ENCODE results near the gene ADNP2.
"Not testable (repeated sequence)": the region's sequence is repeated elsewhere in the genome, so short reads cannot be mapped to it uniquely, and the experiment has no call there.

Gene ADNP2

DNA sequence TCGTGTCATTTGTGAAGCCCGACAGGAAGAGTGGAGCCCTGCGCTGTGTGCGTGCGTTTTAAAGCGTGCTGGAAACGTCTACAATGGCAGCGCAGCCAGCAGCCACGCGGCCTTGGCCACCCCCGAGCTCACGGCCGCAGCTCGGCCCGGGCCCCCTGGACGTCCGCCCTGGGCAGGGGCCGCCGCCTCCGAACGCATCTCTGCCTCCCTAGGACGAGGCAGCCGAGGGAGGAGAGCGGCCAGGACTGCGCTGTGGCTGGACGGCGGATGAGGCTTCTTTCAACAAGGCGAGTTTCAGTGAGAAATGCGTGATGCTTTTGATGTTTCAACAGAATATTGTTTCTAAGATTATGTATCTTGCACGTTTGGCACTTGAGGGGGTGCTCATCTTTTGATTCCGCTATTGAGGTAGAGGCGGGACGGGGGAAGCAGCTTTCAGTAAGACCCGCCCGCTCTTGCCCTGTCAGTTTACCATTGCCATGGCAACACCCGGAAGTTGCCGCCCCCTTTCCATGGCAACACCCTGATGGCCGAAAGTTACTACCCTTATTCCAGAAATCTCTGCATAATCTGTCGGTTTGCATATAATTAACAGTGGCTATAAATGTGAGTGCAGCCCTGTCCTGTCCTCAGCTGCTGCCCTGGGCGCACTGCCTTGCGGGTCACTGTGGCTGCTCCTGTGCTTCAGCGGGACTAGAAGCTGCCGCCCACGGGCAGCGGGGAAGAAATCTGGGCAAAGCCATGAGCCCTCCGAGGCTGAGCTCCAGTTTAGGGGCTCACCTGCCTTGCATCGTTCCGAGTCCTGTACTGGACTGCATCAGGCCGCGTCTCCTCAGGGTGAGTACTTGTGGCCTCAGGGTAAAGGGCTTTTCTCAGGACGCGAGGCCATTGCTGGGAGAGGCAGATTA lies 38.6 kb downstream of the ADNP2 start:
- peak; percentile 81 to 85 for DNase-seq

DNA sequence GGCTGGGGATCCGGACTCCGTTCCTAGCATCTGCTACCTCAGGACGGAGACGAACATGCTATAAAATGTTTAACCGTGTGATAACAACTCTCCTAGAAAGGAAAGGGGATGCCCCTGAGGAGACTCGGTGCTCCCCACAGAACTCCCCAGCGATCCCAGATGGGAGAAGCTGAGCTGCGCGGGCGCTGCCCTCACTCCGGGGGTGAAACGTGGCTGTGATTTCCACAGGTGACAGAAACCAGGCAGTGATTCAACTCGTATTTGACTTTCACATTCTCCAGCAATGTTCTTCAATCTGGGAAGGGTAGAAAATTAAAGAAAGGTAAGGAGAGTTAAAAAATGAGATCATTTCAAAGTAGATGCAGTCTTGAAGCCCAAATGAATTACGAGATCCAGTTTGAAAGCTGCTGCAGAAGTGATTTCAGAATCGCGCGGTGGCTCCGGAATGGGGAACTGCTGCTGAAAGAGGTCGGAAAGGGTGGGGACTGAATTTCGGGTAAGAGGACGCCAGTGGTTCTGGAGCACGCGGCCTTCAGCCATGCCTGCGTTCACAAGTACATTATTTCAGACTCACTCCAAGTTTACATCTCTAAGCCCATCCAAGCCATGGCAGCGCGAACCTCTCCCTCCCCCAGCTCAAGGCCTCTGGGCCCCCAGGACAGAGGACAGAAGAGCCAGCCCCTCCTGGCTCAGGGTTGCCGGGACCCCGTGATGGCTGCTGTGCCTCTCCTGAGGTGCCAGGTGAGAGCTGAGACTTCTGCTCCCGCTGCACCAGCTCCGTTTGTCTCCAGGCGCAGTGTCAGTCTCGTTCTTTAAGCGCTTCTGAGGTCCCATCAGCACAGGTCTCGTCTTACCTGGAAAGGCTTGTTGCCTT lies 39.5 kb downstream of the ADNP2 start:
- DNase-seq = no peak

GRCh38 chr18:80149667-80150066 lies 40.6 kb downstream of the ADNP2 start:
- no peak for DNase-seq

DNA sequence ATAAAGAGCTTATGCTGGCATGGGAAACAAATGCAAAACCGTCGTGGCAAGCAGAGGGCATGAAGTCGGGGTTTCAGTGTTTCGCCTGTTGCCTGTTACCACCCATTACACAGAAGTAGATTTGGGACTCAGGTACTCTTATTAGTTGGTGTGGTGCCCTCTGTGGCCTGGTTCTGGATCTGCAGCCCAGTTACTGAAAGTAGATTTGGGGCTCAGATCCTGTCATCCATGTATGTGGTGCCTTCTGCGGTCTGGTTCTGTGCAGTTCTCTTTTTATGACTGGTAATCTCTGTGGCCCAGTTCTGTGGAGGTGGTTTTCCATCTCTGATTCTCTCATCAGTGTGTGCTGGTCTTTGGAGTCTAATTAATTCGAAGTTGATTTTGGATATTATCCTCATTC lies 45.2 kb downstream of the ADNP2 start:
- DNase-seq = peak; percentile 35 to 50

DNA sequence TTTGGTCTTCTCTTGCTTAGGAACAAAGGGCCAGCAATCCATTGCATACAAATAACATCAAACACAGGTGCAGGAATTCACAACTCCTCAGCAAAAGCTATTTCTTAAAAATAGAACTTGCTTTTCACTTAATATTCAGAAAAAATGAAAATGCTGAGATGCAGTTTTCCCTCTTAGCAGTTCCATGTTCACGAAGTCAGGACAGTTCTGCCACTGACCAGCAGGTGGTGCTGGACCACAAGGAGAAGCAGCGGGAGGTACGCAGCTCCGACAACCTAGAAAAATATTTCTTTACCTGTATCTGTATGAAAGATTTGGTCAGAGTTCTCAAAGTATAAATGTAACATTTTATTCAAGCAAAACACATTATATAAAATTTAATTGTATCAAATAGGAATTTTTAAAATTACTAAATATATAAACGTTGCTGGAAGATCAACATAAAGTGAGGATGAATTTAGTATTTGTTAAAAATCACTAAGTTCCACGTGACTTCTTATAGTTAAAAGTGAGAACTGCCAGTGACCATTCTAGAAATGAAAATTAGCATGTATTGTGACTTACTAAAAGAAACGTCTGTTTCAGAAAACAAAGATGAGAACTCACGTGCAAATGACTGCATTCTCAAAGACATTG lies 48.8 kb downstream of the ADNP2 start:
- DNase-seq = peak; percentile 83 to 86

GRCh38 chr18:80158365-80158764 lies 49.3 kb downstream of the ADNP2 start:
- no peak for DNase-seq

GRCh38 chr18:80159713-80160636 lies 50.9 kb downstream of the ADNP2 start:
- DNase-seq = peak; percentile 45 to 61

GRCh38 chr18:80161781-80162417 lies 52.8 kb downstream of the ADNP2 start:
- DNase-seq = no peak

GRCh38 chr18:80163183-80163582 lies 54.1 kb downstream of the ADNP2 start:
- no peak for DNase-seq

DNA sequence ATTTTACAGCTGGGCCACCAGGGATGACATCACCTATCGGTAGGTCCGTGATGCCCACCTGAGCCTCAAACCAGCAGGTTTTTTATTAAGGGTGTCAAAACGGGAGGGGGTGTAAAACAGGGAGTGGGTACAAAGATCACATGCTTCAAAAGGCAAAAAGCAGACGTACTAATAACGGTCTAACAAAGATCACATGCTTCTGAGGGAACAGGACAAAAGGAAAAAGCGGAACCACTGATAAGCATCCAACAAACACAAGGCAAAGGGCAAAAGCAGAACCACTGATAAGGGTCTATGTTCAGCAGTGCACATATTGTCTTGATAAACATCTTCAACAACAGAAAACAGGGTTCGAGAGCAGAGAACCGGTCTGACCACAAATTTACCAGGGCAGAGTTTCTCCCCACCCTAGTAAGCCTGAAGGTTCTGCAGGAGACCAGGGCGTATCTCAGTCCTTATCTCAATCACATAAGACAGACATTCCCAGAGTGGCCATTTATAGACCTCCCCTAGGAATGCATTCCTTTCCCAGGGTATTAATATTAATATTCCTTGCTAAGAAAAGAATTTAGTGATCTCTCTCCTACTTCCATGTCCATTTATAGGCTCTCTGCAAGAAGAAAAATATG lies 55.8 kb downstream of the ADNP2 start:
- DNase-seq = not testable (repeated sequence)

- no peak for DNase-seq
These were observed 57.2 kb downstream of the ADNP2 start for GRCh38 chr18:80166240-80166639.

- no peak for DNase-seq
These were observed 57.7 kb downstream of the ADNP2 start for GRCh38 chr18:80166725-80167124.

DNA sequence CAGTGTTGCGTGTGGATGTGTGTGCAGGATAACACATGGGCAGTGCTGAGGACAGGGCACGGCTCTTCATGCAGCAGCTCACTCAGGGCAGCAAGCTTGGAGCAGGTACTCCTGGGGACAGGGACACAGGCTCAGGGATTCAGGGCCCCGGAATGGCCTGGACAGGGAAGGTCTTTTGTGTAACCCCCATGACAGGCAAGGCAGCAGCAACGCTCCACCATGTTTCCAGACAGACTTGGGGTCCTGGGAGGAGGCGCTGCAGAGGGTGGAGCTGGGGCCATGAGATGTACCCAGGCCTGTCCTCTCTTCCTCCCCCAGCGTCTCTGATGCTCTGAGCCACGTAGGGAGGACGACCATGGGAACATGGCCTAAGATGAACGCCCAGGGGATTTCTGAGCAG lies 58.3 kb downstream of the ADNP2 start:
- no peak for DNase-seq

GRCh38 chr18:80167931-80168330 lies 58.9 kb downstream of the ADNP2 start:
- DNase-seq = no peak

DNA sequence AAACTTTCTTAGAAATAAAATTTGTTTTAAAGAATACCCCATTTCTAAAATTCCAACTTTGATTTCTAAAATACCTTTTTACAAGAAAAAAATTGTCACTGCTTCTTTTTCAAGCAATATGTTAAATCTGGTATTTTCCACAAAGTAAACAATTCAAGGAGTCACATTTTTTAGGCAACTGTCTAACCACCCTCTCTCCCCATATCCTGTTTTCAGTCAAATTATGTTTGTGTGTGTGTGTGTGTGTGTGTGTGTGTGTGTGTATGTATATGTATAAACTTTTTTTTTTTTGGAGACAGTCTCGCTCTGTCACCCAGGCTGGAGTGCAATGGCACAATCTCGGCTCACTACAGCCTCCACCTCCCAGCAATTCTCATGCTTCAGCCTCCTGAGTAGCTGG lies 59.3 kb downstream of the ADNP2 start:
- DNase-seq = no peak

DNA sequence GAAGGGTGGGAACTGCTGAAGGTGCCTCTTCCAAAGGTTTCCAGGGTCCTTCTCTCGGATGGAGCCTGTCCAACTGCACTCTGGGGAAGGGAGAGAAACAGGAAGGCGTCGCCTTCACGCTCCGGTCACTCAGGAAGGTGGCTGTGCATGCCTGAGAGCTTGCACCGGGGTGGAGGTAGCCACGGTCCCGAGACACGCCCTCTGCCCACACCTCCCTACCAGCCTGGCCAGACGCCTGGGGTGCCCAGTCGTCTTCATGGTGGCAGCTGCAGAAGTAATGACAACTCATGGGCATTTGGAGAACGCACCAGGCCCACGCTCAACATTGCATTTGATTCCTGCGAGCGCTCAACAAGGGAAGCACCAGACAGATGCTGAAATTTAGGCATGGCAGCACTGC lies 59.9 kb downstream of the ADNP2 start:
- no peak for DNase-seq

DNA sequence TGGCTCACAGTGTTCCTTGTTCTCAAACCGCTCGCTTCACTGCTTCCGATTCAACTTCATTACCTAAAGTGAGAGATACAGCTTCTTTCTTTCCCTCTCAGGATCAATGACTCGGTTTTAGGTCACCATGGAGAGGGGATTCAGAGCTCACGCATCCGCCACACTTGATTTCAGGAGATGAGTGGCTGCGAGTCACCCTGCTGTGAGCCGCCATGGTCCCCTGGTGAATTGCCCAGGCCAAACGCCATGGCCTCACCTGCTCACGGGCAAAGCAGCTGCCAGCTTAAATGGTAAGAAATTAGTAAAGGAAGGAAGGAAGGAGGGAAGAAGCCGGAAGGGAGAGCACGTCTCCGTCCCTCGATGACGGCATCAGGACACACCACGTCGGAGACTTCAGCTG lies 60.5 kb downstream of the ADNP2 start:
- no peak for DNase-seq

- DNase-seq = no peak
These were observed 61.5 kb downstream of the ADNP2 start for GRCh38 chr18:80170395-80171053.

- peak; percentile 62 to 75 for DNase-seq
These were observed 62.2 kb downstream of the ADNP2 start for GRCh38 chr18:80171054-80171872.

DNA sequence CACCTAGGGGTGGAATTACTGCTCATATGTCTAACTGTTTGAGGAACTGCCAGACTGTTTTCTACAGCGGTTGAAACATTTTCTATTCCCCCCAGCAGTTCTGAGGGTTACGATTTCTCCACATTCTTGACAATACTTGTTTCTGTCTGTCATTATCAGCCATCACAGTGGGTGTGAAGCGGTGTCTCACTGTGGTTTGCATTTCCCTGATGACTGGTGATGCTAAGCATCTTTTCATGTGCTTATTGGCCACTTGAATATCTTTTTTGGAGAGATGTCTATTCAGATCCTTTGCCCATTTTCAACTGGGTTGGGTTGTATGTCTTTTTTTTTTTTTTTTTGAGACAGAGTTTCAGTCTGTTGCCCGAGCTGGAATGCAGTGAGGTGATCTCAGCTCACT lies 63.0 kb downstream of the ADNP2 start:
- DNase-seq = no peak

Data from stimulated activated CD4-positive, alpha-beta T cell treated with anti-CD3 and anti-CD28 coated beads, Interleukin-2, amount 100 ng/mL, for 24 hours (primary cell).